T-helper 2 cell (primary cell): Measurements from ENCODE around the gene CACNA1G.

ENCODE experiments used
- DNase-seq, 5 experiments: peaks; one replicate each; pipeline versions ENCODE4 v3.0.0 to v3.0.0-alpha.2; 2012 to 2022

CACNA1G gene

DNA sequence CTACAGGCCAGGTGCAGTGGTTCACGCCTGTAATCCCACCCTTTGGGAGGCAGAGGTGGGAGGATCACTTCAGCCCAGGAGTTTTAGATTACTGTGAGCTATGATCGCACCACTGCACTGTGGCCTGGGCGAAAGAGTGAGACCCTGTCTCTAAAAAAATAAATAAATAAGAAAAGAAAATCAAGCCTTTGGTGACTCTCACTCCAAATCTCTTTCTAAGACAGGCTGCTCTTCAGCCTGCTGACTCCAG is 75.1 kb downstream of the CACNA1G start:
- no peak for DNase-seq

DNA sequence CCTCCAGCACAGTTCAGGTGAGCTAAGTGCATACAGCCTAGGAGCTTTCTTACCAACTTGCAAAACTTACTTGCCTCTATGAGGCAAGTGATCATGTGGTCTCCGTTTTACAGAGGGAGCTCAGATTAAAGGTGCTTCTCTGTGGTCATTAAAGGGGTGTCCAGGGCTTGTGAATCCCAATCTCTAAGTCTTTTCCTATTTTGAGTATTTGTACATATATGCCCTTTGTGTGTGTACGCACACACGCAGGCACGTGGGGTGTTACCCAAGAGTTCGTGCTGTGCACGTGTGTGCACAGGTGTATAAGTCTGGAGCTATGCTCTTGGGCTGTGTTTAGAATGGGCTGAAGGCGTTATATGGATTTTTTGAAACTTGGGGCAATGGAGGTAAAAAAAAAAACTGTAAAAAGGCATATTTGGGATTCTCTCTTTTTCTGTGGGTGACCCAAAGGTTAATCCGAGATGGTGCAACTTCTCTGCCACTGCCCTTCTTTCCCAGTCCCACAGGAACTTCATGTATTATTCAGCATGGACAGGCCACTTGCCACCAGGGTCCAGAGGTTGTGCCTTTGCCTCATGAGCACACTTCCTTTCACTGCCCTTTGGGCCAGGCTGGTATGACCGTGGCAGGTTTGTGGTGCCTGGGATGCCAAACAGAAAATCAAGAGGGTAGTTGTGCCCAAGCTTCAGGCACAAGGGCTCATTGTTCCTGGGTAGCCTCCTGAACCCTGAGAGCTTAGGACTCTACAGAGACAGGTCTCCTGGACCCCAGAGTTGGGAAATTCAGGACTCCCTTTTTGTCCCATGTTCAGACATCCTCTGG is 75.7 kb downstream of the CACNA1G start:
- no peak for DNase-seq

DNA sequence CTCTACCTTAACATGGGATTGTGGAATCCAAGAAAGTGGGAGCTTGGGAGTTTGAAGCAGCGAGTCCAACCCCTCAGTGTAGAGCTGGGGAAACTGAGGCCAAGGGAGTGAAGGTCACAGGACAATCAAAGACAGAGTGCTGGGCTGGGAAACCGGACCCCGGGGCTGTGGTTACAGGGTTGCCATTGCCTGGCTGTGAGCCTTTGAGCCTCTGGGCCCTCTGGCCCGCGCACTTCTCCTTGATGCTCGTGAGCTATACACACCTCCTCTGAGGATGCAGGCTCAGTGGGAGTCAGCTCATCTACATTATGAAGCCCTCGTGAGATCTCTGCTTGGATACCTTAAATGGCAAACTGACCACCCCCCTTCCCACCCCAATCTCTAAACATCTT is 76.3 kb downstream of the CACNA1G start:
- no peak for DNase-seq

DNA sequence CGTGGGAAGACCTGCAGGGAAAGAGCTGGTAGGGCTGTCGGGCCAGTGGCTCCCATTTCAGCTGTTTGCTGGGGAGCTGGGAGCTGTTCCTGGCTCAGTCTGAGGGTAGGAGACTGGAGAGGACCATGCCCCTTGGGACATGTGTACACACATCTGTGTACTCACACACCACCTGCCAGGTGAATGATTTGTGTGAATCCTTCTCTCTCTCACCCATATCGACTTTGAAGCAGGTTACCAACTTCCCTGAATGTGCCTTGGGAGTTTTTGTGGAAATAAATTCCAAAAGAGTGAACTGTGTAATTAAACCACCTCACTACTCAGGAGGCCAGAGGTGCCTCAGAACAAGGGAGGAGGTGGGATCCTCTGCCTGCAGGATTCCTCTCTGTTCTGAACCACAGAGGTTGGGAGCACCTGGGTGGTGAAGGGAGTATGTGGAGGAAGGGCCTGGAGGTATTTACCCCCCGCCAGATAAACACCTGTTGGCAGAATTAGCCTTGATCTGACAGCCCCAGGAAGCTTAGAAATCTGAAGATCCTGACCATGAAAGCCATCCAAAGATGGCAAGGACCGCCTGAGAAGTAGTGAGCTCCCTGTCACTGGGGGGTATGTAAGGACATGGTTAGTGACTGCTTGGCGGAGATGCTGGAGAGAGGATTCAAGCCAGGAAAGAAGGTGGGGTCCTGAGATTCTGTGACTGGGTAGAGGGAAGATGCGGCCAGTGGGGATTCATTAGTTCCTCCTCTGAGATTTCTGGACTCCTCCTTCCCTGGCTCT is 77.5 kb downstream of the CACNA1G start:
- DNase-seq, result no peak

DNA sequence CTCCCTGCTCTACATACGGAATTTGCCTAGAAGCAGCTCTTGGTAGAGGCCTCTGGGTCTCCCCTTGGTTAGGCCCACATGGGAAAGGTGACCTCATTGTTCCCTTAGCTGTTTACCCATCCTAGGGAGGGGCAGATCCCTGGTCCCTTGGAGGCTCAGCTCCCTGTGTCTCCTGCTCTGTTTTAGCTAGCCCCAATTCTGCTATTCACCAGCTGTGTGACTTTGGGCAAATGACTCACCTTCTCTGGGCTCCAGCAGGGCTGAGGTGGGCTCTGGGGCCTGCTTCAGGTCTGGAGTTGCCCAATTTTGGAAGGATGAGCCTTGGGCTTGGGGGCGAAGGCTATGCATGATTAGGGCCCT is 78.1 kb downstream of the CACNA1G start:
- no peak for DNase-seq

DNA sequence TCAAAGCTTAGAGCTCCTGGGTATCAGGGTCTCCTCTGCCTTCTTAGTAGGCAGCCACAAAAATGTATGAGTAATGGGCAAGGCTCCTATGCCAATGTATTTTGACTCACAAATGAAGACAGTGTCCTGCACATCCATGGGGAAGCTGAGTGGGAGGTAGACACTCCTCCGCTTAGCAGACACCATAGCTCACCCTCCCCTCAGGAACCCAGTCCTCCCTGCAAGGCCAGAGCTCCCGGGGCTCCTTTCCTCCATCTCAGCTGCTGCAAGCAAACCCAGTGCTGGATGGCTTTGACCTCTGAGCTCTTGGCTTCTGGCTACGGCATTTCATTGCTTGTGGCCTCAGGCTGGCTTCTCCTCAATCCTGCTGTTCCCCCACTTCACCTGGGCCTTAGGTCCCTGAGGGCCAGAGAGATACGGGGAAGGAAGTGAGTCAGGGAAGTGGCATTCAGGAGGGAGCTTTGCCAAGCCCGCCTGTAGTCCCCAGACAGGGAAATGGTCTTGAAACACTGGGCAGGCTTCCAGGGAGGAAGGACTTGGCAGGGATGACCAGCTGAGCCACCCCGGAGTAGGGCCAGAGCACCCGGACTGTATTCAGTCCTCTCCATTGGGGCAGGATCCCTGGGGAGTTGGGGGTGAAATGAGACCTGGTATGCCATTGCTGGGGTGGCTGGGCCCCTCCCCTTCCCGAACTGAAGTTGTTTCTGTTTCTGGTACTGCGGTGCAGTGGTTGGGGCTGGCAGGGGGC is 78.6 kb downstream of the CACNA1G start:
- no peak for DNase-seq

DNA sequence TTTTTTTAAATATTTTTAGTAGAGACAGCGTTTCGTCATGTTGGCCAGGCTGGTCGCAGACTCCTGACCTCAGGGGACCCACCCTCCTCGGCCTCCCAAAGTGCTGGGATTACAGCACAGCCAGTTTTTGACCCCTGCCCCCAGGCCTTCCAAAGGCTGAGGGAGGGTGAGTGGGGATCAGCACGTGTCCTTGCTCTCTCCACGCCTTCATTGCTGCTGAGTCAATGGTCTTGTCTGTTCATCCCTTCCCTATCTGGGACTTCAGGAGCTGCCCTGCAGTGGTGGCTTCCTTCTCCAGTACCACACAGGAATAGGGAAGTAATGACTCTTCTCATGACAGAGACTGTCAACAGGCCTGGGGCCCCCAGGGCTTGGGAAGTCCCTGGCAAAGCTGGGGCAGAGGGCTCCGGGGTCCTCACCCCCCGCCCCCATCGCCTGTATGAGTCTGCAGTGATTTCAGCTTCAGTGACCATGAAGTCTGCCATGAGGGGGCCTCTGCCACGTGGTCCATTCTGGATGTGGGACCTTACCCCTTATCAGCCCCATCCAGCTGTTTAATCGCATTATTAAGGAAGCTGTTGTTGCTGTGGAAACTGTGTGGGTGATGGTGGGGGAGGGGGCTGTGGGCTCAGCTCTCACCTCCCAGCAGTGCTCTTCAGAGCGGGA is 80.3 kb downstream of the CACNA1G start:
- DNase-seq, result no peak

DNA sequence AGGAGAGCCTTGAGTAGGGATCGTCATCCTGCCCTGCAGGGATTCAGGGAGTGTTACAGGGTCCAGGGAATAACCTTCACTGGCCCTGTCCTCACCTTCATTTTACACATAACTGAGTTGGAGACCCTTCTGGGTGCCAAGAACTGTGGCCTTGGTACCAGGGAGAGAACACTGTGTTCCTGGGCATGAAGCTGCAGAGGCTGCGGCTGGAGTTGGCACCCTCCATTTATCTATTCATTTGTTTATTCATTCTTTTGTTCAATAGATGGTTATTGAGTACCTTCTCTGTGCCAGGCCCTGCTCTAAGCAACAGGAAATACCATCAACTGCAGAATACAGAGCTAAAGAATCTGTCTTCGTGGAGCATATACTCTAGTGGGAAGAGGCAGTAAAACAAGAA is 80.8 kb downstream of the CACNA1G start:
- DNase-seq, result no peak

DNA sequence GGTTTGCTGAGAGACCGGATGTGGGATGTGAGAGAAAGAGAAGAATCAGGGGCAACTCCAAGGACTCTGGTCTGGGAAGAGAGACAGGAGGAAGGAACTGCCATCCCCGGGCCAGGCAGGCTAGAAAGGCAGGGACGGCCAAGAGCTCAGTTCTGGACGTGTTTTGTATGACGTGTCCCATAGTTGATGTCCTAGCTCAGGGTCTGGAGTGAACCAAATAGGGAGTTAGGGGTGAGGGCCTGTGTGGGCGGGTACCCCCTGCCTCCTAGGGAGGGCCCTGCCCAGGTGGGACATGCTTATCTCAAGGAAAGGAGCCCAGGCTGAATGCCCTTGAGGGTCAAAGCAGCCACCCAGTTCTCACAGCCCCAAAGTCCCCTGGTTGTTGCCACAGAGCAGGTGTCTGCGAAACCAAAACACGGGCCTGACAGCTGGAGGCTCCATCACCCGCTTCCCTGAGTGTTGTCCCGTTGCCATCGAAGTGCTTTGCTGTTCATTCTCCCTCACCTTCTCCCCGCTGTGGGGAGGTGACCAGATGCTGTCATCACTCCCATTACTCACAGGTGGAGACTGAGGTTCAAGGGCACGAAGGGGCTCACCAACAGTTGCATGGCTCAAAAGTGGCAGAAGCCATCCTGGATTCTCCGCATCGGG is 81.7 kb downstream of the CACNA1G start:
- DNase-seq, result no peak

DNA sequence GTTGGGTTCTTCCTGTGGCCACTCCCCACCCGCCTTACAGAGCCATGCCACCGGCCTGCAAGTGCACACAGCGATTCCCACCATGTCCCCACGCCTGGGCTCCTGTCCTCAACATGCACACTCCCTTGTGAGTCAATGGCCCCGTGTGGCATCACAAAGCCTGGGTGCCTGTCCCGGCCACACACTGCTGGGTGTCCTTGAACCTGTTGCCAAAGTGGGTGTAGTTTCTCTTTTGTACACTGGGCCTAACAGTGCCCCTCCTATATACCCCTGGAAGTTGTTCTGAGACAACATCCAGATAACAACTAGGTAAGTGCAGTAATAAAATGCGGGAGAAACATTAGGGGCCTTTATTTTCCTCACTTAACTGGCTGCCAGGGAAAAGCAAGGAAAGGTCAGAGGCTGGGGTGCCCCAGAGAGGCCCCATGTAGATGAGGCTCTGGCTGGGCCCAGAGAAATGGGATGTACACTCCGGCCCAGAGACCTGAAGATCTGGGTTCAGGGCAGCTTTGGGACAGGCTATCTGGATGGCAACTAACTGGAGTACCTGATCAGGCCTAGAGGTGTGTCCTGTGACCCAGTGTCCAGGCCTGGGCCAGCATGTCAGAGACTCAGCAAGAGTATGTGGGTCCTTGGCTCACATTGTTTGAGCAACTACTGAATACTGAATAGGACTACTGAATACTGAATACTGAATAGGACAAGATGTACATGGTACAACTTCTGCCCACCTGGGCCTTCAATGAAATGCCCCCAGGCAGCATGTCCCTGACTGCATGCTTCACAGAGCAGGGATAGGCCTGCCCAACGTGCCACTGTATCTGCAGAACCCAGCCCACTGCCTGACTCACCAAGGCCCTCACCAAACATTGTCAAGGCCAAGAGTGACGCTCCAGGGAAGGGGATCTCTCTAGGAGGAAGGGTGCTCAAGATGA is 82.5 kb downstream of the CACNA1G start:
- DNase-seq, result no peak

DNA sequence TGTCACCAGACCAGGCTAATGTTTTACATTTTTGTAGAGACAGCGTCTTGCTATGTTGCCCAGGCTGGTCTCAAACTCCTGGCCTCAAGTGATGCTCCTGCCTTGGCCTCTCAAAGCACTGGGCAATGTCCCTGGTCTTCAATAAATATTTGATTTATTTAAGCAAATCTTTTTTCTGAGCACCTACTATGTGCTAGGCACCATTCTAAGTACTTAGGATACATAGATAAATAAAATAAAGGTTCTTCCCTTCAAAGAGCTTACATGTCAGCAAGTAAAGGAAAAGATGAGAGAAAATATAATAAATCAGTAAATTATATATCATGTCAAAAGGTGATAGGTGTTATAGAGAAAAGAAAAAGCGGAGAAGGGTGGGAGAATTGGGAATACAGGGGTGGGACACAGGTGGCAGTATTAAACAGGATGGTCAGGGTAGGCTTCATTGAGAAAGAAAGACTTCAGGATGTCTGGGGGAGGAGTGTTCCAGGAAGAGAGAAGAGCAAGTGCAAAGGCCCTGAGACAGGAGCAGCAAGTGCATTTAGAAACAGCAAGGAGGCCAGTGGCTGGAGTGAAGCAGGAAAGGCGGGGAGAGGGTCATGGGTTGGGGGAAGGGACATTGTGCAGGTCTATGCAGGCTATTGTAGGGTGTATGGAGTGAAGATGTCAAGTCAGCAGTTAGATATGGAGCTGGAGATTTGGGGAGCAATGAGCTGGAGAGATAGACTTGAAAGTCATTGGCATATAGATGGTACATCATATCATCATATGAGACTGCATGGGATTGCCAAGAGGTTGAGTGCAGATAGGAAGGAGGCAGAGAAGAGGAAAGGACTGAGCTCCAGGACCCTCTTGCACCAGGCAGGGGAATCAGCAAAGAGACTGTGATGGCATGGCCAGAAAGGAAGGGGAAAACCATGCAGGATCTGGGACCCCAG is 85.5 kb downstream of the CACNA1G start:
- DNase-seq, result no peak

DNA sequence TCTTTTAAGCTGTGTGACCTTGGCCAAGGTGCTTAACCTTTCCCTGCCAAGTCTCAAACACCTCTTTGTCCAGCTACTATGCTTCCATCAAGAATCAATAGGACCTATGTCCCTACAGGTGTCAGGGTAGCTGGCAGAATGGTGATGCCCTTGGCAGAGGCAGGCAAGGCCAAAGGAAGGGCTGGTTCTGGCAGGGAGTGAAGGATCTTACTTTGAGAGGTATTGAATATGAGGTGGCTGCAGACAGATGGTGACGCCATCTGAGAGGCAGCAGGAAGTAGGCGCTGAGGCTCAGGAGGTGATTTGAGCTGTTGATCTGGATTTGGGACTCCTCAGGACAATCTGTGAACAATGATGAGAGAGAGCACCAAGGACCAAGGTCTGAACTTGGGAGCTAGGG is 86.7 kb downstream of the CACNA1G start:
- DNase-seq, result no peak

DNA sequence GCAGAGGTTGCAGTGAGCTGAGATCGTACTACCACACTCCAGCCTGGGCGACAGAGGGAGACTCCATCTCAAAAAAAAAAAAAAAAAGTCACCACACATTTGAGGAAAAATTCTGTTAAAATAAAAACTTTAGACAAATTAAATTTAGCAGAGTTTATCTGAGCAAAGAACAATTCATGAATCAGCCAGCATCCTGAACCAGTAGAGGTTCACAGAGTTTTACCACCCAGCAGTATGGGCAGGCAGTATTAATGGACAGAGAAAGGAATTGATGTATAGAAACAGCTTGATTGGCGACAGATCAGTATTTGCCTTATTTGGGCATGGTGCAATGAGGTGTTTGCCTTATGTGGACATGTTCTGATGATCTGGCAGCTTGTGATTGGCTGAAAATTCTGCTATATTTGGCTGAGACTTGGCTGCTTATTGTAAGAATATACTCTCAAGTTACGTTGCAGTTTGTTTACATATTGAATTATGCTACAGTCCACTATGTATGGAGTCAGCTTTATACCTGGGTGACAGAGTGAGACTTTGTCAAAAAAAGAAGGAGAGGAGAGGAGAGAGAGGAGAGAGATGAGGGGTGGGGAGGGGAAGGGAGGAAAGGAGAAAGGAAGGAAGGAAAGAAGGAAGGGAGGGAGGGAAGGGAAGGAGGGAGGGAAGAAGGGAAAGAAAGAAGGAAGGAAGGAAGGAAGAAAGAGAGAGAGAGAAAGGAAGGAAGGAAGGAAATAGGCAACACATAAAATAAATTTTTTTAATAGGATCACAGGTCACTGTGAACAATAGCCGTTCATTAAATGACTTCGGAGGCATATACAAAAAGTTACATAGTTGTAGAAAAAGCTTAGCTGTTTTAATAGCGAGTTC is 88.8 kb downstream of the CACNA1G start:
- no peak for DNase-seq

DNA sequence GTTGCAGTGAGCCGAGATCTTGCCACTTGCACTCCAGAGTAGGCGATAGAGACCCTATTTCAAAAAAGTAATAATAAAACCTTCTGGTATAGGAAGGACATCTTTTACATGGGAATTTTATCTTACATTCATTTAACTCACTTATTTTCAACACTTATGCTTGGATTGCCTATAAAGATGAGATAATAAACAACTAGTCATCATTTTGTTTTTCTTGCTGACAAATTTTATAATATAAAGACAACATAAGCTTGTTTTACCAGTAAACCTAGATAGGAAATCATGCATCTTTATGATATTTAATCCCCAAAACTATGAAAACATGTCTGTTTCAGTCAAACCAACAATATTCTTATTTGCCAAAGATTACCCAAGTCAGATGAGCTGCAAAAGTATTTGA is 91.1 kb downstream of the CACNA1G start:
- DNase-seq, result no peak

DNA sequence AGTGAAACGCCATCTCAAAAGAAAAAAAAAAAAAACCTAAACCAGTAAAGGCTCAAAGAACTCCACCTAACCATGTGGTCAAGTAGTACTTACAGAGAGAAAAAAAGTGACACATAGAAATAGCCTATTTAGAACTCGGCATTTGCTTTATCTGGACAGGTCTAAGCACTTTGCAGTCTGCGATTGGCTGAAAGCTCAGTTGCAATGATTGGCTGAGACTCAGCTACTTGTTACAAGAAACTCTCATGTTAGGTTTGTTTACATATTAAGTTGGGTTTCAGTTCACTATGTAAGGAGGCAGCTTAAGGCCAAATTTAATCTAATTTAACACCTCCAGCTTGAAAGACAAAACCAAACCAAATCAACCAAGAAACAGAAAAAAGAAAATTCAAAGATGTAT is 93.2 kb downstream of the CACNA1G start:
- no peak for DNase-seq

DNA sequence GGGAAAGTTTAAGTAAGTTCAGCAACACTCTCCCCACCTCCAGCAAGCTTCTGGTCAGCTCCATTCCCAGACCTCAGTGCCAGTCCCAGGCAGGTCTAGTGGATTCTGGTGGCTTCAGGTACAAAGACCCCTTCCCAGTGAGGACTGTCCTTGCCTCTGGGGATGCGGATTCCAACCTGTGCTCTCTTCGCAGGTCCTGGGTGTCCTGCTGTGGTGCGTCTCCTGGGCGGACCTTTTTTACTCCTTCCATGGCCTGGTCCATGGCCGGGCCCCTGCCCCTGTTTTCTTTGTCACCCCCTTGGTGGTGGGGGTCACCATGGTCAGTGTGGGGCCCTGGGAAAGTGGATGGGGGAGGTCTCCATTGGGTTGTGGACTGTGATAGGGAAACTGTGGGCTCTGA is 96.0 kb downstream of the CACNA1G start:
- DNase-seq, result no peak

DNA sequence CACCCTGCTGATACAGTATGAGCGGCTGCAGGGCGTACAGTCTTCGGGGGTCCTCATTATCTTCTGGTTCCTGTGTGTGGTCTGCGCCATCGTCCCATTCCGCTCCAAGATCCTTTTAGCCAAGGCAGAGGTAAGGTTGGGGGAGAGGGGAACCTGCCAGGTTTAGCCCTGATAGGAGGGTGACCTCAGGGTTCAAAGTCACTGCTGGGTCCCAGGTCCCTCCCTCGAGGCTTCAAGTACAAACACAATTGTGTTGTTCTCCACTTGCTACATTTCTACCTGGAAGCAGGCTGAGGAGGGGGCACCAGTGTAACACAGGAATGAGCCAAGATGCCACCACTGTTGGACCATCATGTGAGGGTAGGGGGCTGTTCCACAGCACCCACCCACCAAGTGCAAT is 96.5 kb downstream of the CACNA1G start:
- no peak for DNase-seq

DNA sequence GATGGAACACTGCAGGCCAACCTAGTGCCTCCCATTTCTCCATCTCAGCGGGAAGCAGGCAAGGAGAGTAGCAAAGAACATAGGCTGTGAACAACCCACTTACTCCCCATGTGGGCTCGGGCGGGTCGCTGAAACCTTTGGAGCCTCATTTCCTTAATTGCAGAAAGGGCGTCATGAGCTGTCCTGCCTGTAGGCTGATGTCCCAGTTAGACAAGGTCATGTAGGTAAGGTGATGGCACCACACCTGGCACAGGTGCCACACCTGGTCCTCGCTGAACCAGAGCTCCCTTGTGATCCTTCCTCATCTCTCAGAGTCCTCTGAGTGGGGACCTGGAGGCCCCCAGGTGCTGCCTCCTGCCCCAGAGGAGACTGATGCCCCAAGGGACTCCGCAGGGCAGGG is 97.1 kb downstream of the CACNA1G start:
- DNase-seq, result no peak

DNA sequence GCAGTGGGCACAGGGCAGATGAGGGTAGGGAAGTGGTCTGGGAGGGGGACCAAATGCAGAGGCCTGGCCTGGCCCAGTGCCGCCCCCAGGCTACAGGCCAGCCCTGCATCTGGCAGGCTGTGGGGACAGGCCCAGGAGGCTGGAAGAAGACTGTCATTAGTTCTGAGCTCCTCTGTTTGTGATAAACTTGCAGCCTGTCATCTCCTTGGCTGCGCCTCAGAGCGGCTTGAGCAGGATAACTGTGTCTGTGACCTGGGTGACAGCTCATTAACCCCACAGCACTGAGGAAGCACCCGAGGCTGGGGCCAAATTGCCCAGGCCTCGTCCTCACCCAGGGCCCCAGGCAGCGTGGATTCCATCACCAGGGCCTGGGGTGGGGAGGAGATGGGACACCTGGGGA is 98.1 kb downstream of the CACNA1G start:
- DNase-seq, result no peak

DNA sequence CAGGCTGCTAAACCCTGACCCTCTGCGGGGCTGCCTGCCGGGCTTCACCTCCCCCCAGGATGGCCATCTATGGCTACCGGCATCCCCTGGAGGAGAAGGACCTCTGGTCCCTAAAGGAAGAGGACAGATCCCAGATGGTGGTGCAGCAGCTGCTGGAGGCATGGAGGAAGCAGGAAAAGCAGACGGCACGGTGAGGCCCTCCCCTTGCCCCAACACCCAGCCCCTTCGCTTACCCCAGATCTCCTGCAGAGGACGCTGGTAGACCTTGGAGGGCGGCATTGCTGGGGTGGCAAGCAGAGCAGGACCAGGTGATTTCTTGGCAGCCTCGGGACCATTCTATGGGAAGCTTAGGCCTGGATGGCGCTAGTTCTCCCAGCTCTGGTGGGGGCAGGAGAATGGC is 98.7 kb downstream of the CACNA1G start:
- no peak for DNase-seq
